GM21367 (cell line): ENCODE data around the gene ING1.
"Not testable (repeated sequence)": the region's sequence is repeated elsewhere in the genome, so short reads cannot be mapped to it uniquely, and the experiment has no call there.

Source experiments
- ATAC-seq: cut with Tn5 transposase; IDR thresholded peaks from one replicate; pipeline ENCODE4 v1.9.1; 2021; ENCODE audit not compliant: unreplicated experiment

The ING1 gene

DNA sequence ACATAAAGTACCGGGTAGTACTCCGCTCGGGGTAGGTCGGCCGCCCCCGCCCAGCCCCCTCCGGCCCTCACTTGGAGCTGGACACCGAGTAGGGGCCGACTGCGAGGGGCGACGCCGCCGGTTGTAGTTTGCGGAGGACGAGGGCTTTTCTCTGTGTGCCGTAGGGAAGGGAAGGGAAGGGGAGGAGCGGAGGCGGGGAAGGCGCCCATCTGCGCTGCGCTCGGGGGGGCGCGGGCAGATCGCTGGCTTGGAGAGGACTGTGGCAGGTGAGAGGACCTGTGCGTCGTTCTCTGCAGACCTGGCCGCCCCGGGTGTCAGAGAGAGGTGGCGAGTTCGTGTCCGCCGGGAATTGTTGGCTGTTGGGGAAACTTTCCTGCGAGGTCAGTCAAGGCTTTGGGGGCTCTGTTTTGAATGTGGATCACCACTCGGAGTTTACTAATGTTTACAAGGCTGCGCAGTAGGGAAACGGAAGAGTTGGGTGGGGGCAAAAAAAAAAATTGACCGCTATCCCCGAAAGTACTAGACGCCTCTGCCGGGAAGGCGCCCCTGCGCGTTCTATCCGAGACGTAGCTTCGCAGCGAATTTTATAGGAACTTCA lies 1.4 kb downstream of the ING1 start:
- no peak for ATAC-seq

DNA sequence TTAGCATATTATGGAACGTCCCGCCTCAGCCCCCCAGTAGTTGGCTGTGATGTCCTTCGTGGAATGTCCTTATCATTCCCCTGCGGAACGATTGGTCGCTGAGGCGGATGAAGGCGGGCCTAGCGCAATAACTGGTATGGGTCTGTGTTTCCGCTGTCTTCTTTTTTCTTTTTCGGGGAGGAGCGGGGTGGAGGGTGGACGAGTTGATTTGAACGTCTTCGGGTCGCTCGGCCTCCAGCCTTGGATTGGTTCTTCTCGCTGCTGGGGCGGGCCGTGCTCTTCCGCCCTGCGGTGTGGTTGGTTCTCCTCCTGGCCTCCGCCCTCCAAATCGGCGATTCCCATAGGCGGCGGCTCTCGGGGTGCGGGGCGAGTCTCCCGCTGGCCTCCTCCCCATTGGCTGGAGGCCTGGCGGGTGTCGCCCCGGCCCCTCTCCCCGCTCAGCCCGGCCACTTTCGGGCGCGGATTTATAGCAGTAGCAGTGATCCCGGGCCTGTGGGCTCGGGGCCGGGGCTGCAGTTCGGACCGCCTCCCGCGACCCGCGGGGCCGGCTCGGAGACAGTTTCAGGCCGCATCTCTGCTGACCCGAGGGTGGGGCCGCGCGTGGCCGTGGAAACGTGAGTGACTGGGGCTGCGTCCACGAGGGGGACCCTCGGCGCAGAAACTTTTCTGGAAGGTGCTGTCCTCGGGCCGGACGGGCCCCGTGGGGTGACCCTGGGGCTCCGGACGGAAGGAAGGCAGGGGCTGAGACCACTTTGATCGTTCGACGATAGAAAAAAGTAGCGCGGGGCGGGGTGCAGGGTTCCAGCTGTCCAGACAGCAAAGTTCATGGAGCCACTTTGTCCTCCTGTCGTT lies 2.1 kb downstream of the ING1 start:
- peak; percentile 52 for ATAC-seq

DNA sequence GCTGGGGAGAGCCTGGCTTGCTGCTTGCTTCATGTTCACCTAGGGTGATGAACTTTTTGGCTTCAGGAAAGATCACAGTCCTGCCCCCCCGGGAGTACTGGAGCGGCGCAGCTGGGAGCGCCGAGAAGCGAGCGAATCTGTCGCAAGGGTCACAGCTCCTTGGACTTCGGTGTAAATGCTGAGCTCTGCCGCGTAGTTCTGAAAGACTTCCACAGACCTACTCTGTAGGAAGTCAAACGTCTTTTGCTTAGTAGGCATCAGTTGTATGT lies 2.7 kb downstream of the ING1 start:
- no peak for ATAC-seq

DNA sequence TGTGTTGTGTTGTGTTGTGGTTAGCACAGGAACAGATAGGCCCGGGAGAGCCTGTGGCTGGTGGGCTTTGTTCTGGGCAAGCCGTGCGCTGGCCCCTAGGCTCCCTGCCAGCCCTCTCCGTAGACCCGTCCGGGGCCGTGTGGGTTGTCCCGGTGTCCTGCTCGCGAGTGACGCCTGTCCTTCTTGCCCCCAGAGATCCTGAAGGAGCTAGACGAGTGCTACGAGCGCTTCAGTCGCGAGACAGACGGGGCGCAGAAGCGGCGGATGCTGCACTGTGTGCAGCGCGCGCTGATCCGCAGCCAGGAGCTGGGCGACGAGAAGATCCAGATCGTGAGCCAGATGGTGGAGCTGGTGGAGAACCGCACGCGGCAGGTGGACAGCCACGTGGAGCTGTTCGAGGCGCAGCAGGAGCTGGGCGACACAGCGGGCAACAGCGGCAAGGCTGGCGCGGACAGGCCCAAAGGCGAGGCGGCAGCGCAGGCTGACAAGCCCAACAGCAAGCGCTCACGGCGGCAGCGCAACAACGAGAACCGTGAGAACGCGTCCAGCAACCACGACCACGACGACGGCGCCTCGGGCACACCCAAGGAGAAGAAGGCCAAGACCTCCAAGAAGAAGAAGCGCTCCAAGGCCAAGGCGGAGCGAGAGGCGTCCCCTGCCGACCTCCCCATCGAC lies 5.7 kb downstream of the ING1 start:
- no peak for ATAC-seq

DNA sequence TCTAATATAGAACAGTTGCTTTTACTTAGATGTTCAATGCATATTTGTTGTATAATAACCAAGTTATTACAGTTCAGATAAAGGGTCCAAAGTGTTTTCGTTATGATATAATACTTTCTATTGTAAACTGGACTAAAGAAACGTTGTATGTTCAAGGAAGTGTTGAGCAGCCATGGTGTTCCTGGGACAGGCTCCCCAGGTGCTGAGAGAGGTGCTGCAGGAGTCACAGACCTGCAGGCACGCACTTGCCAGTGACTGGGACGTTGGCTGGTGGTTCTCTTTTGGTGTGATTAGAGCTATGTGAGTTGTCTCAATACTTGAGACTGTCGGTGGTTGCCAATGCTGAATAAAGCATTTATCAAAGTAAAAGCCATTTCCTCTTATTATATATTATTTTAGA lies 9.5 kb downstream of the ING1 start:
- no peak for ATAC-seq

DNA sequence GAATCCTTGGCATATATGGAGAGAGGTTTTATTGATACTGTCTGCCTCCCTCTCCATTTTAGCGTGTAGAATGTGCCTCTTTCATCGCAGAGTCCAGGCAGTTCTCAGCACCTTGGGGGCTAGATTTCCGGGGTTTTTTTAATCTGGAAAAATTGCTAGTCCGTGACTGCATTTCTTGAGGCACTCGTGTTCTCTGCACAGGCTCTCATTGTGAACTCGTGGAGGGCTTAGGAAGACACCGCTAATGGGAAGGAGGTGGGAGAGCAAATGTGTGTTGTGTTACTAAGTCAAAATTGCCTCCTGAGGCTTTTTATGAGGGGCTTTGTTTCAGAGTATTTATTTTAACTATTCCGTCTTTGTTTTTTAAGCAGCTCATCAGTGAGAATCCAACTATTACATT lies 10.1 kb downstream of the ING1 start:
- ATAC-seq: no peak

DNA sequence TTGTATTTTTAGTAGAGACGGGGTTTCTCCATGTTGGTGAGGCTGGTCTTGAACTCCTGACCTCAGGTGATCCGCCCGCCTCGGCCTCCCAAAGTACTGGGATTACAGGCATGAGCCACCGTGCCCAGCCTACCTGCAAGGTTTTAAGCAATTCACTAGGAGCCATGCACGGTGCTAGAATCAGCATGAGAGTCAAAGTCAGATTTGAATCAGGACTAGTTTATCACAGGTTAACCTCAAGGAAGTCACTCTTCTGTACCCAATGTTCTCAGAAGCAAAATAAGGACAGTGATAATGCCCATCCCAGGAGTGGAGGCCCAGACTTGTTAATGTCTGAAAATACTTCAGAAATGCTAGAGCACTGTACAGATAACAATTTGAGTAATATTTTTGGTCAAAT lies 12.7 kb downstream of the ING1 start:
- ATAC-seq: not testable (repeated sequence)

DNA sequence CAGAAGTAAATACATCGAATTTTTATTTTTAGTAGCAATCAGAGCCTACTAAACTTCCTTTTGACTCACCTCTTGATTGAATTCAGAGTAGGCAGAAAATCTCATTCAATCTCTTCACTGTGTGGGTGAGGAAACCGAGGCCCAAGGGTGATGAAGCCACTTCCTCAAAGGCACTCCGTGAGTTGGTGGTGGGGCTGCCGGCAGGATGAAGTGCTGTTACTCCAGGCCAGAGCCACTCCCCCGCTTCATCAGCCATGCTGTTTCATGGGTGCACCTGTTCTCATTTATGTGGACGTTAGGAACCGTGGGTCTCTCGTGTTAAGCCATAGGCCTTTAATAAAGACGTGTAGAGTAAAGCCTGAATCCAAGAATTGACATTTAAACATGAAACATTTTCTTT lies 13.2 kb downstream of the ING1 start:
- peak; percentile 71 for ATAC-seq

DNA sequence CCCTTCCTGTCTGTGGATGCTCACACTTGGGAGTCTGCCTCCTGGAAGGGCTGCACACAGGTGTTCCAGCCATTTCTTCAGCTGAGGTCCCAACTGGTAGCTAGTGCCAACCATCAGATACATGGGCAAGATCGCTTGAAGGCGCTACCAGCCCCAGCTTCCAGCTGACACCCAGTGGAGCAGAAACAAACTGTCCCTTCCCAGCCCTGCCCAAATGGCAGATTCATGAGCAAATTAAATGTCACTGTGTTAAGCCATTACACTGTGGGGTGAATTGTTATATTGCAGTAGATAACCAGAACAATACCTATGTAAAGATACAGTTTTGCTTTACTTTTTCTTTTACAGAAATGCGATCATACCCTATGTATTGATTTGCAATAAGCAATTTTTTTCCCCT lies 17.6 kb downstream of the ING1 start:
- ATAC-seq: no peak

DNA sequence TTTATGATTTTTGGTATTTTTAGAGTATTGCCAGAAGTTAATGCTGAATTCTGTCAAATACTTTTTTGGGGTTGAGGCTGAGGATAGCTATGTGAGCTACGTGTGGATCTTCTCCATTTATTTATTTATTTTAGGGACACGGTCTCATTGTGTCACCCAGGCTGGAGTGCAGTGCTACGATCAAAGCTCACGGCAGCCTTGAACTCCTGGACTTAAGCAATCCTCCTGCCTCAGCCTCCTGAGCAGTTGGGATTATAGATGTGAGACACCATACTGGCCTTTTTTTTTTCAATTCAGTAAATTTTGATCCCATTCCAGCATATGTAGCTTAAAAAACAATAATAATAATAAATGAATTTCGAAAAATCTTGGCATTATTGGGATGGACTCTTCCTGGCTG lies 21.1 kb downstream of the ING1 start:
- no peak for ATAC-seq

DNA sequence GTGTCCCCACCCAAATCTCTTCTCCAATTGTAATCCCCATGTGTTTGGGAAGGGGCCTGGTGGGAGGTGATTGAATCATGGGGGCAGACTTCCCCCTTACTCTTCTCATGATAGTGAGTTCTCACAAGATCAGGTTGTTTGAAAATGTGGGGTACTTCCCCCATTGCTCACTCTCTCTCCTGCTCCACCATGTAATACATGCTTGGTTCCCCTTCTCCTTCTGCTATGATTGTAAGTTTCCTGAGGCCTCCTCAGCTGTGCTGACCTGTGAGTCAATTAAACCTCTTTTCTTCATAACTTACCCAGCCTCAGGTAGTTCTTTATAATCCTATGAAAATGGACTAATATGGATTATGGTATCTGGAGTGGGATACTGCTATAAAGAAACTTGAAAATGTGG lies 24.1 kb downstream of the ING1 start:
- no peak for ATAC-seq

DNA sequence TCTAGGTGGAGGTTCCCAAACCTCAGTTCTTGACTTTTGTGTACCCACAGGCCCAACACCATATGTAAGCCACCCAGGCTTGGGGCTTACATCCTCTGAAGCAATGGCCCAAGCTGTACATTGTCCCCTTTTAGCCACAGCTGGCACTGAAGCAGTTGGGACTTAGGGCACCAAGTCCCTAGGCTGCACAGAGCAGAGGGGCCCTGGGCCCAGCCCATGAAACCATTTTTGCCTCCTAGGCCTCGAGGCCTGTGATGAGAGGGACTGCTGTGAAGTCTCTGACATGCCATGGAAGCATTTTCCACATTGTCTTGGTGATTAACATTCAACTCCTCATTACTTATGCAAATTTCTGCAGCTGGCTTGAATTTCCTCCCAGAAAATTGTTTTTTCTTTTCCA lies 30.2 kb downstream of the ING1 start:
- no peak for ATAC-seq

DNA sequence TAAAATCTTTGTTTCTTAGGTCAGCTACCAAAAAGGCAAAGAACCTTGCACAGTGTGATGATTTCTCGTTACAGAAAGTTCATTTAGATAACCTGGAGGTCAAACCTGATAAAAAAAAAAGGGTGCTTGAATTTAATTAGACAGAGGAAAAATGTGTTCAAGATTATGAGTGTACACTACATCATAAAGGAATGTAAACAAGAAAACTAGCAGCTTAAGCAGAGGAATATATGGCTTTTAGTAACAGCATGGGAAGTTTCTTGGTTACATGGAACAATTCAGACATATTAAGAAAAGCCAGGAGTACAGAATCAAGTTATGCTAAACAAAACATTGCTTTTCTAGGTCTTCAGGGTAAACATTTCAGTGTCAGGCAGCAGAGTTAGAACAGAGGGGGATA lies 32.9 kb downstream of the ING1 start:
- ATAC-seq: no peak

DNA sequence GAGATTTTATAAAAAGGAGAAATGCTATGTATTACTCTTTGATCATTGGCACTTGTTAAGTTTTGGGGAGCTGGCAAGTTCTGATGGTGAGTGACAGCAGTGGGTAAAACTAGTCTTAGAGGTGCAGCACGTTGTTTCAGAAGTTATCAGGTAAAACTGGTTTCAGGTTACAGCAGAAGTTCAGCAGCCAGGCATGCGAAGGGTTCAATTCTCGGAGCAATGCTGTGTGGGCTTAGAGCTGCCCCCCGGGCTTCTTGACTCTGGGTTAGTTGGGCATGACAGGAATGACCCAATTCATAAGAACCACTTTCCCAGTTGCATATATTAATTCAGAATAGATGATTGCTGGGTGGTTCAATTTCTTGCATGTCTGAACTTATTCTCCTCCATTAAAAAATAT lies 34.8 kb downstream of the ING1 start:
- no peak for ATAC-seq

DNA sequence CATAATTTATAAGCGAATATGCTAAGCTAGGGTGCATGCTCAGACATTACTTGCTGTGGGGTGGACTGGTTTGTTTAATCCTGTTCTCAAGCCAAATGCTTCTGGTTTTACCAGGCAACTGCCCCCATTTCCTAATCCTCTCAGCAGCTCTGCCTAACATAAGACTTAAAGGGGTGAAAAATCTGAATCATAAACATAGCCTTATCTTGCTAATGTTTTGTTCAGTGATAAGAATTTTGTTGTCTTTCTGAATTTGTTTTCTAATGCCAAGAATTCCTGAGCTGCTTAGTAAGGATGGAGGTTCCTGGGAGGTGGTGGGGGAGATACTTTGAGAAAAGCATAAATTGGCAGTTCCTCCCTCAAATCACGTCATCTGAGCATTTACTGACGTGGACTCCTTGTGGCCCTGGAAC lies 42.7 kb downstream of the ING1 start:
- no peak for ATAC-seq

DNA sequence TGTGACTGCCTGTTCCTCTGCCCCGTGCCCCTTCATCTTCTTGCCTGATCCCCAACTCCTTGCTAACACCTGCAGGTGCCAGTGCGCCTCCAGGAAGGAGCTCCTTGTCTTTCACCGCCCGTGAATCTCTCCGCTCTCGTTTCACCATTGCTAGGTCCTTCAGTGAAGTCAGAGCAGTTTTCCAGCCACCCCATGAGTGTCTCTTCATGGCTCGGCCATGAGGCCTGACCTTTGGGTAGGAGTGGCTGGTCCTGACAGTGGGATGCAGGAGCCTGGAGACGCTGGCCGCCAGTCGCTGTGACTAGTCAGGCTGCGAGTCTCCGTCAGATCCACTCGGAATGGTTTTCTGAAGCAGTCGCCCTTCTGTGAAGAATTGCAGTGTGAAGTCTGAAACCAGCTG lies 43.8 kb downstream of the ING1 start:
- ATAC-seq: no peak

DNA sequence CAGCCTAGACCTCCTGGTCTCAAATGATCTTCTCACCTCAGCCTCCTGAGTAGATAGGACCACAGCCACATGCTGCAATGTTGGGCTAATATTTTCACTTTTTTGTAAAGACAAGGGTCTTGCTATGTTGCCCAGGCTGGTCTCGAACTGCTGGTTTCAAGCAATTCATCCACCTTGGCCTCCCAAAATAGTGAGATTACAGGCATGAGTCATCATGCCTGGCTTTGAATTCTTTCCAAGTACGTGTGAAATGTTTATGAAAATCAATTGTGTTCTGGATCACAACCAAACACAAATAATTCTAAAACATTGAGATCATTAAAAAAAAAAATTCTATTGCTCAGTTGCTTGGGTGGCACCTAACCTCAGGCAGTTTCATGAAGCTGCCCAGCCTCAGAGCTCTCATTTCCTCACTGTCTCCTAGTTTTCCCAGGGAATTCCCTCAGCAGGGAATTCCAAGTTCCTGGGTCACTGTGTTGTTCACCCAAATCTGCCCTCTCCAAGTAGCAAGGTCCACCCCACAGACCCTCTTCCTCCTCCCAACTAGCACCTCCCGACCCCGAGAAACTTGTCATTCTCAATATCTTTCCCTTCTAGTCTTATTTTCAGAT lies 44.8 kb downstream of the ING1 start:
- no peak for ATAC-seq

DNA sequence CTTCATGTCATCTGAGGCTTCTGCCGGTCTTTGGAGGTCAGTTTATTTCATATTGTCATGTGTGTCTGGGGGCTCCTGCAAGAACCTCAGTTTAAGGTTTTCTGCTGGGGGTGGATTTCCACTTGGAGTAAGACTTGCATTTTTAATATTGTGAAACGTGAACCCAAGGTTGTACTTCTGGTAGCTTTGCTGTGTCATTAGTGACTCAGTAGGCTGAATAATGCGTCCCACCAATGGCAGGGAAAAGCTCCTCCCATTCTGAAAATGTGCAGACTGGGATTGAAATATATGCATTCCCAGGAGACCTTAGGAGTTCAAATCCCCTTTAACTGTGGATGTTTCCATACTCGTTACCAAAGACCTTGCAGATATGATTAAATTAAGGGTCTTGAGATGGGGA lies 46.2 kb downstream of the ING1 start:
- ATAC-seq: no peak

DNA sequence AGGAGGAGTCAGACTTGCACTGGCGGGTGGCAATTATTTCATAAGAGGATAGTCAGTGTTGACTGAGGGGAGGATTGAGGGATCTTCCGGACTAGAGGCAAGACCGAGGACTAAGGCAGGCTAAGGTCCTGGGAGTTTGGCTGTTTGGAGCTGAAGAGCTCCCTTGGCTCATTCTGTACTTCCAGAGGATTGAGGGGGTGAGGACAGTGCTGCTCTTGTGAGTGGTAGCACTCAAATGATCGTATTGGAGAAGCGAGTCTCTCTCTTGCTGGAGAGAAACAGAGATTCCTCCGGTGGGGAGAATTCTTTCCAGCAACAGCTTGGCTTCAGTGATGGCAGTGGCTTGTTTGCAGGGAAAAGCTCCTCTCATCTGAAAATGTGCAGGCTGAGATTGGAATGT lies 47.1 kb downstream of the ING1 start:
- no peak for ATAC-seq

DNA sequence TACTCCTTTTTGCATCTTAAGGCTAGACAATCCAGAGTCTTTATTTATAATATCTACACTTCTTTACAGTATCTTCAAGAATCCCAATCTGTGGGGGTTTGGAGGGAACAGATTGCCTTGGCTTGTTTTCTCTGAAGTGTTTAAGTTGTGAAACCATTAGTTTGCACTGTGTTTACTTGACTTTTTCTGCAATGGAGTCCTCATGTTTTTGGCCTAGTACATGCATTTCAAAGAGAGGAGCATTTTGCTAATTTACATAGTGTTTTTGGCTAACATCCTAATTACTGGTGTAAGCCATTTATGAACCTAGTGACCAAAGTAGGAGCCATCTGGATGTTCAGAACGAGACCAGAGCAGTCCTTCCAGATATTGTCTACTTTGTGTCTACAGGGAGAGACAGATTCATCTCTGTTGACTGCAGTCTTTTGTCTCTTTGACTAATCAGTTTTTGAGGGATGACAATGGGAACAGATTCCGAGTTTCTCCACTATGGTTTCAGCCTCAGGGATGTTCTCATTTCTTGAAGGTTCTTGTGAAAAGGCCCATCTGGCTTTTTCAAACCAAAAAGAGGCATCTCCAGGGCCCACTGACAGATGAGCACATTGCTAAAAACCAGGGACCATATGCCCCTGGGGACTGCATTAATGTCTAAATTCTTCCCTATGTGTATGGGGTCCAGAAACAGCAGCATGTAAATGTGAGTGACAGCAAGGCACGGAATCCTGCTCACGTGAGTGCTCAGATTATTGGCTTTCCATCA lies 53.4 kb downstream of the ING1 start:
- no peak for ATAC-seq

DNA sequence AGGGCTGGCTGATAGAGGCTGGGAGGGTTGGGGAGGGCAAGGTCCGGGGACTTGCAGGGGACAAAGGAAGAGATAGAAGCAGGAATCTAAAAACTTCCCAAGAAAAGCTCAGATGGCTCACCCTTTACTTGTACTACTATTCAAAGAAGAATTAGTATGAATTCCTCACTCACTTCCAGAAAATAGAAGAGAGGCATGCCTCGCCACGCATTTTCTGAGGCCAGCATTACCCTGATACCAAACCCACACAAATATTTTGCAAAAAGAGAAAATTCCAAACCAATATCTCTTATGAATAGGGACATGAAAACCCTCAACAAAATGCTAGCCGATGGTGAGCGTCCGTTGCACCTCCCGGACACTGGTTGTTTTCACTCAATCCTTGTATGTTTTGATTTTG lies 54.0 kb downstream of the ING1 start:
- no peak for ATAC-seq
